ENCODE data around the gene SIPA1L3.

DNA sequence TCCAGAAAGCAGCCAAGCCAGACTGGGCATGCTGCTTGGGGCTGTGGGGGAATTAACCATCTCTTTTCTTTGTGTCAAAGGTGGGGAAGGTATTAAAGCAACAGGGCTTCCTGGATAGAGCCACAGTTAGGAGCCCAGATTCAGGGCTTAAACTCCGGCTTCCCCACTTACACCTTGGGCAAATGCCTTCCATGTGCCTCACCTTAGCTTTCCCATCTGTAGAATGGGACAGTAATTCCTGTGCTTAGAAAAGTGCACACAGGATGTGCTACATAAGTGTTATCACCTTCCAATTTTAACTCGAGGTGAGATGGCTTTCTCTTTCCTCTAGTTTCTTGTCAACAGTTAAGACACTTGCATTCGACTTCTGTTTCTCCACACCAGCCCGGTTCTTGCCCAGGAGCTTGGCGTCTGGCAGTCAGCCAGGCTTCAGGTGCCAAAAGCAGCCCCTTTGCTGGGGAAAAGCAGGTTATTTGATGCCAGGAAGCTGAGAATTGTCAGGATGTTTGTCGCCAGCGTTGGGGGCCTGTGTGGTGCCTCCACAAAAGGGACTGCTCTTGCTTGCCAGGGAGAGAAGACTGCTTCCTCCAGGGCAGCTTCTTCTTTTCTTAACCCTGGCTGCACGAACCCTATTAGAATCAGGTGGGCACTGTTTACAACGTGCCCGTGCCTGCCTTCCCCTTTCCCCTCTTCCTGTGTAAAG lies 79.2 kb downstream of the SIPA1L3 start:
- TF ChIP-seq CTCF (IDR thresholded peaks at IDR 0.05; ENCODE audit: low read depth, low read length) (no peak), EZH2phosphoT487 (IDR thresholded peaks at IDR 0.05; ENCODE audit: low read depth) (no peak)

All from OCI-LY3 (cell line).